ENCODE measurements around the gene SCN8A.

- TF ChIP-seq POLR2AphosphoS5 (IDR thresholded peaks at IDR 0.05), result no peak
- no peak for TF ChIP-seq POLR2A (IDR thresholded peaks at IDR 0.05)
- no peak for TF ChIP-seq CTCF (IDR thresholded peaks at IDR 0.05)
These were observed 130.4 kb downstream of the SCN8A start for GRCh38 chr12:51721282-51721940.
